GM12878 (cell line): ENCODE data around the gene TIMM22. TPM values are rescaled to one million over a fixed set of nuclear protein-coding genes. Genes with fewer than 3 reads are reported as not detected.

Source experiments
- ATF7 ChIP-seq: fragments of 450-650 bp; IDR thresholded peaks from 2 replicates; pipeline ENCODE4 v1.6.1; 2016; ENCODE audit warnings: low read depth, mild to moderate bottlenecking
- BACH1 ChIP-seq: fragments of 450-650 bp; IDR thresholded peaks from 2 replicates; pipeline ENCODE4 v1.6.1; 2017; ENCODE audit warnings: mild to moderate bottlenecking, borderline replicate concordance
- CHD2 ChIP-seq: IDR thresholded peaks from 2 replicates; pipeline ENCODE4 v1.6.1; 2011; ENCODE audit warnings: low read depth, low read length, improper control_type of control experiment, borderline replicate concordance
- ESRRA ChIP-seq: IDR thresholded peaks from 2 replicates; pipeline ENCODE4 v1.6.1; 2012; ENCODE audit warnings: mild to moderate bottlenecking, low read length, improper control_type of control experiment
- GATAD2B ChIP-seq: fragments of 450-650 bp; conservative IDR thresholded peaks from 2 replicates; pipeline ENCODE4 v1.6.1; 2017; ENCODE audit warnings: low read depth, mild to moderate bottlenecking, moderate library complexity
- IRF4 ChIP-seq: IDR thresholded peaks from 2 replicates; pipeline ENCODE4 v1.6.1; 2011; ENCODE audit warnings: low read depth, low read length
- KAT2A ChIP-seq: conservative IDR thresholded peaks from 2 replicates; pipeline ENCODE4 v1.6.1; 2011; ENCODE audit warnings: low read depth, low read length; ENCODE audit not compliant: control insufficient read depth
- MEF2B ChIP-seq: fragments of 450-650 bp; IDR thresholded peaks from 2 replicates; pipeline ENCODE4 v1.6.1; 2018; ENCODE audit warnings: mild to moderate bottlenecking, moderate library complexity; ENCODE audit not compliant: partially characterized antibody, poor library complexity, severe bottlenecking
- MTA3 ChIP-seq: IDR thresholded peaks from 2 replicates; pipeline ENCODE4 v1.6.1; 2012; ENCODE audit warnings: low read length, inconsistent platforms, borderline replicate concordance
- MXI1 ChIP-seq: fragments of 150-350 bp; IDR thresholded peaks from 2 replicates; pipeline ENCODE4 v1.6.1; 2011; ENCODE audit warnings: low read depth, mild to moderate bottlenecking, inconsistent platforms, low read length, improper control_type of control experiment
- RCOR1 ChIP-seq: conservative IDR thresholded peaks from 2 replicates; pipeline ENCODE4 v1.6.1; 2012; ENCODE audit warnings: low read depth, low read length, improper control_type of control experiment
- SIX5 ChIP-seq: IDR thresholded peaks from 2 replicates; pipeline ENCODE4 v1.6.1; 2011; ENCODE audit warnings: mild to moderate bottlenecking, low read depth, low read length, moderate library complexity; ENCODE audit not compliant: severe bottlenecking
- SMC3 ChIP-seq: IDR thresholded peaks from 2 replicates; pipeline ENCODE4 v1.6.1; 2011; ENCODE audit warnings: low read length, improper control_type of control experiment, borderline replicate concordance
- SUPT20H ChIP-seq: IDR thresholded peaks from 2 replicates; pipeline ENCODE4 v1.6.1; 2011; ENCODE audit warnings: low read depth, mild to moderate bottlenecking, low read length, moderate library complexity, borderline replicate concordance; ENCODE audit not compliant: control insufficient read depth
- polyA plus RNA-seq, 11 experiments: library from polyadenylated mRNA; depleted of rRNA in 4 of 11; unstranded in 6 of 11; stranded (reverse) in 5 of 11; fragments of >200 nt; fragmentation: Nextera tagmentation in 4 of 11; fragmentation: Illumina TruSeq in 1 of 11; extraction: Ambion mirVana in 4 of 11; extraction: Trizol in 1 of 11; gene quantifications; 1 replicate in 1 of 11; 2 replicates in 10 of 11; pipeline versions ENCODE4 v1.2.1 to v1.2.3, GENCODE V29; 2011 to 2016; ENCODE audit warnings: inconsistent platforms in 2 of 11, missing spikeins in 2 of 11, low read depth in 1 of 11
- total RNA-seq, 4 experiments: library from RNA; depleted of rRNA in 3 of 4; stranded (reverse); fragments of >200 nt in 3 of 4; fragmentation: Illumina TruSeq in 1 of 4; extraction: Trizol in 1 of 4; gene quantifications; 2 replicates each; pipeline versions ENCODE4 v1.2.1 to v1.2.3, GENCODE V29; 2013 to 2021
- TF ChIP-seq, protein P1 (sequence below): fragments of 450-650 bp; IDR thresholded peaks from 2 replicates; pipeline ENCODE4 v1.6.1; 2017; ENCODE audit warnings: mild to moderate bottlenecking, moderate library complexity
- TF ChIP-seq, protein P2 (sequence below): IDR thresholded peaks from 2 replicates; pipeline ENCODE4 v1.6.1; 2011; ENCODE audit warnings: low read depth, mild to moderate bottlenecking, low read length, moderate library complexity, borderline replicate concordance; ENCODE audit errors: extremely low read depth
- TF ChIP-seq, protein P3 (sequence below), 3 experiments: IDR thresholded peaks in 2 of 3; conservative IDR thresholded peaks in 1 of 3; 2 replicates each; pipeline ENCODE4 v1.5.1; 2011; ENCODE audit warnings: low read depth in 3 of 3, low read length in 3 of 3, mild to moderate bottlenecking in 3 of 3, control low read depth in 2 of 3, moderate library complexity in 2 of 3, inconsistent platforms in 1 of 3, mixed read lengths in 1 of 3; ENCODE audit not compliant: control insufficient read depth in 2 of 3, insufficient read depth in 1 of 3; ENCODE audit errors: extremely low read depth in 1 of 3
- TF ChIP-seq, protein P4 (sequence below): fragments of 450-650 bp; IDR thresholded peaks from 2 replicates; pipeline ENCODE4 v1.6.1; 2017; ENCODE audit warnings: mild to moderate bottlenecking, moderate library complexity

The TIMM22 gene
- total and polyA plus RNA-seq, 10 of the 15 experiments (the other 5 are each of a cell fraction or from before 2014, with no cell fraction given) = 4.4 to 25.0 (median 10.6) TPM

DNA sequence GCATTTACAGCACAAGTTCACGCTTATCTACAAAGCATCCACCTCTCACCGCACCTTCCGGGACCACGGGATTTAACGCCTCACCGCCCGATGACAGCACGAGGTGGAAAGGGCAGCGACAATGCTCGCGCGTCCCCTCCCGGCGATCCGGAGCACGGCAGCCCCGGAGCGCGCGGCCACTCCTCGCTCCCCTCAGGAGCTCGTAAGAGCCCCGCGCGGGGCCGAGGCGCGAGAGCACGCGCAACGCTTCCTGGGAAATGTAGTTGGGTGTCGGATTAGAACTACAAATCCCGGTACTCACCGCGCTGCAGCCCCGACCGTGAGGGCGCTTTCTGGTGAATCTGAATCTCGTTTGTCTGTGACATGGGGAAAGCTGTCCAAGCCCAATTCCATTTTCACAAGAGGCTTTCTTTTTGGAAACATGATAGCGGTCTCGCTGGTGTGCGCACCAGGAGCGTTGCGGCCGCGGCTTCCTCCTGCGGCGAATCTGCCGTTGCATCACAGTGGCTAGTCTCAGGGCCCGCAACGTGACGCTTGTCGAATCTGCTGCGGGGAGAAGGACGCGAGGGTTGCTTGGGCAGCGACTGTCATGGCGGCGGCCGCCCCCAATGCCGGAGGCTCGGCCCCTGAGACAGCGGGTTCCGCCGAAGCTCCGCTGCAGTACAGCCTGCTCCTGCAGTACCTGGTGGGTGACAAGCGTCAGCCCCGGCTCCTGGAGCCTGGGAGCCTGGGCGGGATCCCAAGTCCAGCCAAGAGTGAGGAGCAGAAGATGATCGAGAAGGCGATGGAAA is at the start of gene TIMM22 (continued):
- TF ChIP-seq, protein P1, sequence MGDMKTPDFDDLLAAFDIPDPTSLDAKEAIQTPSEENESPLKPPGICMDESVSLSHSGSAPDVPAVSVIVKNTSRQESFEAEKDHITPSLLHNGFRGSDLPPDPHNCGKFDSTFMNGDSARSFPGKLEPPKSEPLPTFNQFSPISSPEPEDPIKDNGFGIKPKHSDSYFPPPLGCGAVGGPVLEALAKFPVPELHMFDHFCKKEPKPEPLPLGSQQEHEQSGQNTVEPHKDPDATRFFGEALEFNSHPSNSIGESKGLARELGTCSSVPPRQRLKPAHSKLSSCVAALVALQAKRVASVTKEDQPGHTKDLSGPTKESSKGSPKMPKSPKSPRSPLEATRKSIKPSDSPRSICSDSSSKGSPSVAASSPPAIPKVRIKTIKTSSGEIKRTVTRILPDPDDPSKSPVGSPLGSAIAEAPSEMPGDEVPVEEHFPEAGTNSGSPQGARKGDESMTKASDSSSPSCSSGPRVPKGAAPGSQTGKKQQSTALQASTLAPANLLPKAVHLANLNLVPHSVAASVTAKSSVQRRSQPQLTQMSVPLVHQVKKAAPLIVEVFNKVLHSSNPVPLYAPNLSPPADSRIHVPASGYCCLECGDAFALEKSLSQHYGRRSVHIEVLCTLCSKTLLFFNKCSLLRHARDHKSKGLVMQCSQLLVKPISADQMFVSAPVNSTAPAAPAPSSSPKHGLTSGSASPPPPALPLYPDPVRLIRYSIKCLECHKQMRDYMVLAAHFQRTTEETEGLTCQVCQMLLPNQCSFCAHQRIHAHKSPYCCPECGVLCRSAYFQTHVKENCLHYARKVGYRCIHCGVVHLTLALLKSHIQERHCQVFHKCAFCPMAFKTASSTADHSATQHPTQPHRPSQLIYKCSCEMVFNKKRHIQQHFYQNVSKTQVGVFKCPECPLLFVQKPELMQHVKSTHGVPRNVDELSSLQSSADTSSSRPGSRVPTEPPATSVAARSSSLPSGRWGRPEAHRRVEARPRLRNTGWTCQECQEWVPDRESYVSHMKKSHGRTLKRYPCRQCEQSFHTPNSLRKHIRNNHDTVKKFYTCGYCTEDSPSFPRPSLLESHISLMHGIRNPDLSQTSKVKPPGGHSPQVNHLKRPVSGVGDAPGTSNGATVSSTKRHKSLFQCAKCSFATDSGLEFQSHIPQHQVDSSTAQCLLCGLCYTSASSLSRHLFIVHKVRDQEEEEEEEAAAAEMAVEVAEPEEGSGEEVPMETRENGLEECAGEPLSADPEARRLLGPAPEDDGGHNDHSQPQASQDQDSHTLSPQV = no peak
- no peak for TF ChIP-seq ESRRA
- TF ChIP-seq MEF2B = peak; percentile 72
- TF ChIP-seq MTA3 = no peak
- TF ChIP-seq BACH1 = 0 out of 2 replicates have a peak, but pooled peaks have one; percentile 14
- TF ChIP-seq, protein P2, sequence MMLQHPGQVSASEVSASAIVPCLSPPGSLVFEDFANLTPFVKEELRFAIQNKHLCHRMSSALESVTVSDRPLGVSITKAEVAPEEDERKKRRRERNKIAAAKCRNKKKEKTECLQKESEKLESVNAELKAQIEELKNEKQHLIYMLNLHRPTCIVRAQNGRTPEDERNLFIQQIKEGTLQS = peak; percentile 51; the same call in 1 of the 2 replicates
- peak; percentile 80 for TF ChIP-seq MXI1
- no peak for TF ChIP-seq KAT2A
- TF ChIP-seq SMC3 = peak; percentile 61
- TF ChIP-seq, protein P3, sequence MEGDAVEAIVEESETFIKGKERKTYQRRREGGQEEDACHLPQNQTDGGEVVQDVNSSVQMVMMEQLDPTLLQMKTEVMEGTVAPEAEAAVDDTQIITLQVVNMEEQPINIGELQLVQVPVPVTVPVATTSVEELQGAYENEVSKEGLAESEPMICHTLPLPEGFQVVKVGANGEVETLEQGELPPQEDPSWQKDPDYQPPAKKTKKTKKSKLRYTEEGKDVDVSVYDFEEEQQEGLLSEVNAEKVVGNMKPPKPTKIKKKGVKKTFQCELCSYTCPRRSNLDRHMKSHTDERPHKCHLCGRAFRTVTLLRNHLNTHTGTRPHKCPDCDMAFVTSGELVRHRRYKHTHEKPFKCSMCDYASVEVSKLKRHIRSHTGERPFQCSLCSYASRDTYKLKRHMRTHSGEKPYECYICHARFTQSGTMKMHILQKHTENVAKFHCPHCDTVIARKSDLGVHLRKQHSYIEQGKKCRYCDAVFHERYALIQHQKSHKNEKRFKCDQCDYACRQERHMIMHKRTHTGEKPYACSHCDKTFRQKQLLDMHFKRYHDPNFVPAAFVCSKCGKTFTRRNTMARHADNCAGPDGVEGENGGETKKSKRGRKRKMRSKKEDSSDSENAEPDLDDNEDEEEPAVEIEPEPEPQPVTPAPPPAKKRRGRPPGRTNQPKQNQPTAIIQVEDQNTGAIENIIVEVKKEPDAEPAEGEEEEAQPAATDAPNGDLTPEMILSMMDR (IDR thresholded peaks at IDR 0.05 in 2 of 3, conservative IDR thresholded peaks at IDR 0.05 in 1 of 3; ENCODE audit: control insufficient read depth in 2 of 3, extremely low read depth in 1 of 3, insufficient read depth in 1 of 3, low read depth in 3 of 3, low read length in 3 of 3) = peak; percentile 89 to 91 (median 91)
- 0 out of 2 replicates have a peak, but pooled peaks have one; percentile 21 for TF ChIP-seq RCOR1
- peak; percentile 58 for TF ChIP-seq GATAD2B
- peak; percentile 57; the same call in 1 of the 2 replicates for TF ChIP-seq IRF4
- 0 out of 2 replicates have a peak, but pooled peaks have one; percentile 47 for TF ChIP-seq ATF7
- TF ChIP-seq CHD2 = peak; percentile 95
- TF ChIP-seq SUPT20H = no peak
- TF ChIP-seq, protein P4, sequence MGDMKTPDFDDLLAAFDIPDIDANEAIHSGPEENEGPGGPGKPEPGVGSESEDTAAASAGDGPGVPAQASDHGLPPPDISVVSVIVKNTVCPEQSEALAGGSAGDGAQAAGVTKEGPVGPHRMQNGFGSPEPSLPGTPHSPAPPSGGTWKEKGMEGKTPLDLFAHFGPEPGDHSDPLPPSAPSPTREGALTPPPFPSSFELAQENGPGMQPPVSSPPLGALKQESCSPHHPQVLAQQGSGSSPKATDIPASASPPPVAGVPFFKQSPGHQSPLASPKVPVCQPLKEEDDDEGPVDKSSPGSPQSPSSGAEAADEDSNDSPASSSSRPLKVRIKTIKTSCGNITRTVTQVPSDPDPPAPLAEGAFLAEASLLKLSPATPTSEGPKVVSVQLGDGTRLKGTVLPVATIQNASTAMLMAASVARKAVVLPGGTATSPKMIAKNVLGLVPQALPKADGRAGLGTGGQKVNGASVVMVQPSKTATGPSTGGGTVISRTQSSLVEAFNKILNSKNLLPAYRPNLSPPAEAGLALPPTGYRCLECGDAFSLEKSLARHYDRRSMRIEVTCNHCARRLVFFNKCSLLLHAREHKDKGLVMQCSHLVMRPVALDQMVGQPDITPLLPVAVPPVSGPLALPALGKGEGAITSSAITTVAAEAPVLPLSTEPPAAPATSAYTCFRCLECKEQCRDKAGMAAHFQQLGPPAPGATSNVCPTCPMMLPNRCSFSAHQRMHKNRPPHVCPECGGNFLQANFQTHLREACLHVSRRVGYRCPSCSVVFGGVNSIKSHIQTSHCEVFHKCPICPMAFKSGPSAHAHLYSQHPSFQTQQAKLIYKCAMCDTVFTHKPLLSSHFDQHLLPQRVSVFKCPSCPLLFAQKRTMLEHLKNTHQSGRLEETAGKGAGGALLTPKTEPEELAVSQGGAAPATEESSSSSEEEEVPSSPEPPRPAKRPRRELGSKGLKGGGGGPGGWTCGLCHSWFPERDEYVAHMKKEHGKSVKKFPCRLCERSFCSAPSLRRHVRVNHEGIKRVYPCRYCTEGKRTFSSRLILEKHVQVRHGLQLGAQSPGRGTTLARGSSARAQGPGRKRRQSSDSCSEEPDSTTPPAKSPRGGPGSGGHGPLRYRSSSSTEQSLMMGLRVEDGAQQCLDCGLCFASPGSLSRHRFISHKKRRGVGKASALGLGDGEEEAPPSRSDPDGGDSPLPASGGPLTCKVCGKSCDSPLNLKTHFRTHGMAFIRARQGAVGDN = peak; percentile 53; the same call in 1 of the 2 replicates
- peak; percentile 80 for TF ChIP-seq SIX5
